Measurements from ENCODE around the gene CNNM1. TPM values are rescaled to one million over a fixed set of nuclear protein-coding genes. Genes with fewer than 3 reads are reported as not detected.
A peak's percentile ranks its signal among the peaks of the same experiment; 100 is the strongest.

CNNM1 gene
- total and polyA plus RNA-seq, 12 donors = 0.07 to 2.0 (median 1.2) TPM; not detected in 1

- Histone ChIP-seq H3K9me3 (replicated peaks in 1 of 3) (no peaks in the 10 kb centered on the region), H3K36me3 (replicated peaks in 1 of 2) (peaks cover 0 to 7% of the 10 kb centered on the region in 2 donors), H3K4me3 (peak overlapping the region in 3 of 4 donors; percentile 44 to 86 (median 86)), H3K27ac (peak overlapping the region; percentile 82 to 98 (median 92)), H3K27me3 (no peaks in the 10 kb centered on the region), H3K4me1 (replicated peaks in 1 of 2) (peaks cover 16 to 47% of the 10 kb centered on the region in 2 donors)
- intact Hi-C loops (cut with DNase I) = loop anchor here in 1 of 2 donors (10.0 kb wide), 1 partner anchor 184 kb away; no protein-coding TSS in a partner anchor
- DNase-seq = peak; percentile 76 to 93 (median 88)
- TF ChIP-seq CTCF (IDR thresholded peaks at IDR 0.05) = no peak
- no peak for TF ChIP-seq POLR2A (IDR thresholded peaks at IDR 0.05)
- 0 to 2% (median 1%) methylated on average over 14 to 20 of the region's 20 CpGs for WGBS, 4 donors
Measured at GRCh38 chr10:99431190-99431760, 102.1 kb downstream of the CNNM1 start.

GRCh38 chr10:99432047-99432446, 102.9 kb downstream of the CNNM1 start:
- WGBS, 4 donors = 95 to 99% (median 96%) methylated on average over 4 of the region's 4 CpGs
- Histone ChIP-seq H3K4me3 (peak overlapping the region in 1 of 4 donors; percentile 86), H3K4me1 (replicated peaks in 1 of 2) (peaks cover 16 to 47% of the 10 kb centered on the region in 2 donors), H3K27me3 (no peaks in the 10 kb centered on the region), H3K27ac (peak overlapping the region in 1 of 5 donors; percentile 98), H3K36me3 (replicated peaks in 1 of 2) (peaks cover 0 to 7% of the 10 kb centered on the region in 2 donors), H3K9me3 (replicated peaks in 1 of 3) (no peaks in the 10 kb centered on the region)
- no peak for DNase-seq
- intact Hi-C loops (cut with DNase I) = loop anchor here in 1 of 2 donors (10.0 kb wide), 1 partner anchor 183 kb away; no protein-coding TSS in a partner anchor
- no peak for TF ChIP-seq CTCF (IDR thresholded peaks at IDR 0.05)
- no peak for TF ChIP-seq POLR2A (IDR thresholded peaks at IDR 0.05)

GRCh38 chr10:99432881-99433280, 103.7 kb downstream of the CNNM1 start:
- 51 to 65% (median 60%) methylated on average over 6 of the region's 6 CpGs for WGBS, 4 donors
- H3K27me3 ChIP-seq = no peaks in the 10 kb centered on the region
- TF ChIP-seq POLR2A (IDR thresholded peaks at IDR 0.05) (no peak), CTCF (IDR thresholded peaks at IDR 0.05) (no peak)
- no peak overlapping the region for H3K4me3 ChIP-seq
- intact Hi-C loops (cut with DNase I) = loop anchor here in 1 of 2 donors (10.0 kb wide), 1 partner anchor 182 kb away; no protein-coding TSS in a partner anchor
- DNase-seq = no peak
- peaks cover 0 to 7% of the 10 kb centered on the region in 2 donors for H3K36me3 ChIP-seq (replicated peaks in 1 of 2)
- peaks cover 16 to 47% of the 10 kb centered on the region in 2 donors for H3K4me1 ChIP-seq (replicated peaks in 1 of 2)
- H3K27ac ChIP-seq = no peak overlapping the region
- no peaks in the 10 kb centered on the region for H3K9me3 ChIP-seq (replicated peaks in 1 of 3)

GRCh38 chr10:99433378-99434020, 104.3 kb downstream of the CNNM1 start:
- no peak overlapping the region for H3K4me3 ChIP-seq
- no peak for DNase-seq
- intact Hi-C loops (cut with DNase I) = loop anchor here in 1 of 2 donors (10.0 kb wide), 1 partner anchor 181 kb away; no protein-coding TSS in a partner anchor
- no peak for TF ChIP-seq POLR2A (IDR thresholded peaks at IDR 0.05)
- no peak overlapping the region for H3K27ac ChIP-seq
- H3K4me1 ChIP-seq (replicated peaks in 1 of 2) = peaks cover 16 to 47% of the 10 kb centered on the region in 2 donors
- no peaks in the 10 kb centered on the region for H3K9me3 ChIP-seq (replicated peaks in 1 of 3)
- no peaks in the 10 kb centered on the region for H3K27me3 ChIP-seq
- peaks cover 0 to 7% of the 10 kb centered on the region in 2 donors for H3K36me3 ChIP-seq (replicated peaks in 1 of 2)
- 17 to 36% (median 26%) methylated on average over 1 of the region's 1 CpG for WGBS, 4 donors
